Measurements from ENCODE around the gene DCUN1D2. TPM values are rescaled to one million over a fixed set of nuclear protein-coding genes. Genes with fewer than 3 reads are reported as not detected.
A peak's percentile ranks its signal among the peaks of the same experiment; 100 is the strongest.

The DCUN1D2 gene
- total and polyA plus RNA-seq, 5 donors = 91.6 to 160 (median 136) TPM

DNA sequence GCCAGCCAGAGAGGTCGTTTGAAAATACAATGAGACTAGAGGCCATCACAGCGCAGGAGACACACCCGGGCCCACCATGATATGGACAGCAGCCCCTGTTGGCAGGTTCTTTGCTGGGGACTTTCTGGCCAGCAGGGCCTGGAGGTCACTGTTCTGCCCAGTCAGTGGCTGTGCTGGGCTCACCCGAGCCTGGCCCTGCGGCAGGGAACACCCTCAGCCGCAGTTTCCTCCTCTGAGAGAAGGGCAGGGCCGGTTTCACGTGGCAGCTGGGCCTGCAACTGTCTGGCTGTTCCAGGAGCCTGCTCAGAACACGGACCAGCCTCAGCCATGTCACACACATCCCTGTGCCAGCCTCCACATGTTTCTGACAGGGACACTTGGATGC lies 76.6 kb downstream of the DCUN1D2 start:
- peak in 1 of 3 donors; percentile 75 for DNase-seq
- no peaks in the 10 kb centered on the region for H3K9me3 ChIP-seq (ENCODE audit: control insufficient read depth, low read length)
- no peak overlapping the region for H3K4me3 ChIP-seq (ENCODE audit: low read length)
- peak; percentile 36 to 61 for ATAC-seq
- H3K27ac ChIP-seq (ENCODE audit: low read length) = peak overlapping the region; percentile 78
- H3K27me3 ChIP-seq (ENCODE audit: control insufficient read depth, insufficient read depth) = no peaks in the 10 kb centered on the region
- WGBS = 46% methylated on average over 9 of the region's 9 CpGs
- no peaks in the 10 kb centered on the region for H3K4me1 ChIP-seq (ENCODE audit: control insufficient read depth, insufficient read depth, low read length)
- intact Hi-C loops (cut with DNase I) = no loop called here

DNA sequence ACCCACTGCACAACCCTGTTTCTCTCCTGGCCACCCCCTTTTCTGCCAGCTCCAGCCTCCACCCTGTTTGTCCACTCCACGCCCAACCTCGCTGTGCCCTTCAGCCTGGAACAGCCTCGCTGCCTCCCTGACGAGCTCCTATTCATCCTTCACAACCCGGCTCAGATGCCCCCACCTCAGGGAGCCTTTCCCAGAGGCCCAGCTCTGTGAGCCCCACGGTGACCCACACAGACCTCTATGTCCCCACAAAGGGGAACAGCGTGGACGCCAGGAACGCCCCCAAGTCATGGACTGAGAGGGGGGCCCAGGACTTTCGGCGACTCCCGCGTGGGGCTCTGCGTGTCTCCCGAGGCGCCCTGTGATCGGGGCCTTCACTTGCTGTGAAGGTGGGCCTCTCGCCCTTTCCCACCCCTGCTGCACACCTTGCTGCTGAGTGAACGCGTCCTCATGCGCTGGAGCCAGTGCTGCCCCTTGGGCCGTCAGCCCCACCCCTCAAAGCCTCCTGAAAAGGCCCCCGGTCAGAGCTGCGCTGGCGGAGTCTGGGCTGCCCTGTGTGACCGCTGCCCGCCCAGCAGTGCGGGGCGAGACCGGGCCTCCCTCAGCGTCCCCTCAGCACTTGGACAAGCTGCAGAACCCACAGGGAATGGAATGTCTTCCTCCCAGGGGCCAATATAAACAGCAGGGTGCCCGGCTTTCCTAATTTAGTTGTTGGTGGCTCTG lies 77.2 kb downstream of the DCUN1D2 start:
- 88% methylated on average over 32 of the region's 32 CpGs for WGBS
- no peaks in the 10 kb centered on the region for H3K27me3 ChIP-seq (ENCODE audit: control insufficient read depth, insufficient read depth)
- no peaks in the 10 kb centered on the region for H3K4me1 ChIP-seq (ENCODE audit: control insufficient read depth, insufficient read depth, low read length)
- no peak overlapping the region for H3K4me3 ChIP-seq (ENCODE audit: low read length)
- intact Hi-C loops (cut with DNase I) = no loop called here
- peak; percentile 21 to 48 for ATAC-seq
- peak overlapping the region; percentile 78 for H3K27ac ChIP-seq (ENCODE audit: low read length)
- DNase-seq = peak in 2 of 3 donors; percentile 50 to 65
- no peaks in the 10 kb centered on the region for H3K9me3 ChIP-seq (ENCODE audit: control insufficient read depth, low read length)

DNA sequence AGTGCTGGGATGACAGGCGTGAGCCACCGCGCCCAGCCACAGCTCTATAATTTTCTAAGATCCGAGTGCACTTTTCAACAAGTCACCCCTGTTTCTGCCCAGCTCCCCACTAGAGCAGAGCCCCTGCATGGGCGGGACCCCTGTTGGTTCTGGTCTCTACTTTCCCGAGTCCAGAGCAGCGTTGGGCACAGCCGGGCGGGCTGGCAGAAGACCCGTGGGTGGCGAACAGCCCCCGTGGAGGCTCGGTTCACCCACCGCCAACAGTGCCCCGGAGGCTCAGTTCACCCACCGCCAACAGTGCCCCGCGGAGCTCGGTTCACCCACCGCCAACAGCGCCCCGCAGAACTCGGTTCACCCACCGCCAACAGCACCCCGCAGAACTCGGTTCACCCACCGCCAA lies 78.1 kb downstream of the DCUN1D2 start:
- DNase-seq (no peak), ATAC-seq (no peak)
- Histone ChIP-seq H3K27me3 (ENCODE audit: control insufficient read depth, insufficient read depth) (no peaks in the 10 kb centered on the region), H3K4me3 (ENCODE audit: low read length) (no peak overlapping the region), H3K9me3 (ENCODE audit: control insufficient read depth, low read length) (no peaks in the 10 kb centered on the region), H3K4me1 (ENCODE audit: control insufficient read depth, insufficient read depth, low read length) (no peaks in the 10 kb centered on the region), H3K27ac (ENCODE audit: low read length) (peak overlapping the region; percentile 29)
- intact Hi-C loops (cut with DNase I) = no loop called here
- 97% methylated on average over 27 of the region's 27 CpGs for WGBS

DNA sequence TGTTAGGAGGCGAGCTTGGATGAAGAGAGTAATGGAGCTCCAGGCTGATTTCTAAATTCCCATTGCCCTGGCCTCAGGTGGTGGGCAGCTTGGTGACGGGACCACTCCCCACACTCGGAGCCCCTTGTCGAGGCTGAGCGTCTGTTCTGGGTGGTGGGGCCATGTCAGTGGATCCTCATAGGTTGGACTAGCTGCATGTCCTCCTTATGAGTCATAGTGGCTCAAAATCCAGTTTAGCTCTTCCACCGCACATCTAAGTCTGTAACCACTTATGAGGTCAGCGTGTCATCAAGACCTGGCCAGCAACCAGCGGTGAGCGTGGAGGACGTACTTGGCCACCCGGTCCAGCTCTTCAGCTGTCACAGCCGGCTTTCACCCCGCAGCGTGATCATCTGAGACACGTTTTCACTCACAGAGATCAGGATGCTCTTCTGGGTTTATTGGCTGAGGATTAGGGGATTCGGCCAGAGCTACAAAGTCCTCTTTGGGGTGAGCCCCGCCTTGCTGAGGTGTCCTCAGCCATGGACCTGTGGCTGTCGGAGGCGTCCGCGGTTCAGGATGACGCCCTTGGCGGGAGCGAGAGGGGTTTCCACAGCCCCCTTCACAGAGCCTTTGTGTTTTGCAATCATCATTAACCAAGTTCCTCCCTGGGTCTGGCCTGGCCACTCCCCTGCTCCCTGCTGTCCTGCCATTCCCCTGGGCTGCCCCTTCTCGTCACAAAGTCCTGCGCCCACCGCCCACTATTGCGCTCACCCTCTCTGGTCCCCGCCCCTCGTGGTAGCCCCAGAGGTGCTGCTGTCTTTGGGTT lies 79.1 kb downstream of the DCUN1D2 start:
- Histone ChIP-seq H3K4me1 (ENCODE audit: control insufficient read depth, insufficient read depth, low read length) (no peaks in the 10 kb centered on the region), H3K27me3 (ENCODE audit: control insufficient read depth, insufficient read depth) (no peaks in the 10 kb centered on the region), H3K9me3 (ENCODE audit: control insufficient read depth, low read length) (no peaks in the 10 kb centered on the region), H3K27ac (ENCODE audit: low read length) (peak overlapping the region; percentile 40), H3K4me3 (ENCODE audit: low read length) (no peak overlapping the region)
- ATAC-seq = peak; percentile 41 to 70
- DNase-seq = peak; percentile 65 to 86 (median 84)
- intact Hi-C loops (cut with DNase I) = no loop called here
- WGBS = 70% methylated on average over 30 of the region's 30 CpGs

DNA sequence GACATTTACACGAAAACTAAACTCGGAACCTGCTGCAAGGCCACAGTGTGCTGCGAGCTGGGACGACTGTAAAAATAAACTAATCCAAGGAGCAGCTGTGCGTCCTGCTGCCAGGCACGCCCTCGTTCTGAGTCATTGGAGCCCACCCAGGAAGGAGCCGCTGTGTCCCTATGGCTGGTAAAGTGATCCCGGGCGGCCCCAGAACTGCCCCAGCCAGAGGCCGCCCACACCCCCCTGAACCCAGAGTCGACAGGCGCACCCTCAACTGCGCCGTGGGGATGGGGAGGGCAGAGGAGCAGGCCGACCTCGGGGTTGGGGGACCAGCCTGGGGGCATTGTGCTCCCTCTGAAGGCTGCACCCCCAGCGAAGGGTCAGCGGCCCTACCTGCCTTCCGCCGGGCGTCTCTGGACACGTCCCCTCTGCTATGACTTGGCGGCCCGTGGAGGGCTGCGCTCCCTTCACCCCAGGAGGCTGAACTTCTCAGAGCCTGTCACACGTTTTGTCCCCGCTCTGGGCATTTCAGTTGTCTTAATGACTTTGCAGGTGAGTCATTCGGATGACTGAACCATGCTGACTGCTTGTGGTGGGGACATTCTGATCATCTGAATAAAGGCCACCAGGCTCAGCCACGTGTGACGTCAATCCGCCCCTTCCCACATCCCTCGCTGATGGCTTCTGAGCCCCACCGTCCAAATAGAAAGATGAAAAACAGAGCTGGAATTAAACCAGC lies 79.9 kb downstream of the DCUN1D2 start:
- ATAC-seq (peak in 1 of 2 donors; percentile 28), DNase-seq (peak in 2 of 3 donors; percentile 44 to 68)
- Histone ChIP-seq H3K4me1 (ENCODE audit: control insufficient read depth, insufficient read depth, low read length) (no peaks in the 10 kb centered on the region), H3K27me3 (ENCODE audit: control insufficient read depth, insufficient read depth) (no peaks in the 10 kb centered on the region), H3K4me3 (ENCODE audit: low read length) (no peak overlapping the region), H3K27ac (ENCODE audit: low read length) (peak overlapping the region; percentile 40), H3K9me3 (ENCODE audit: control insufficient read depth, low read length) (no peaks in the 10 kb centered on the region)
- intact Hi-C loops (cut with DNase I) = no loop called here
- 73% methylated on average over 34 of the region's 34 CpGs for WGBS

DNA sequence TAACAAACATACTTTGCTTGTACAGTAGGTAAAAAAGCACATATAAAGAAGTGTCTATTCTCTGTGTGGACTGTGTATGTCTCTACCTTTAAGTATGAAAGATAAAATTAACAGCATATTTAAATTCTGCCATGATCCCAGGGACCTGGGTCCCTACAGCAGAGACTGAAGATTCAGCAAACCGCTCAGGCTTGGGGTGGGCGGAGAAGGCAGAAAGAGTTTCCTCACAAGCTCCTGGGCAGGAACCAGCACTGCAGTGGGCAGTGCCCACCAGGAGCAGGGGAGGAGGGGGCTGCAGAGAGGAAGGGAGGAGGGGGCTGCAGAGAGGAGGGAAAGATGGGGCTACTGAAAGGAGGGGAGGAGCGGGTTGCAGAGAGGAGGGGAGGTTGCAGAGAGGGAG lies 81.9 kb downstream of the DCUN1D2 start:
- Histone ChIP-seq H3K9me3 (ENCODE audit: control insufficient read depth, low read length) (no peaks in the 10 kb centered on the region), H3K4me3 (ENCODE audit: low read length) (no peak overlapping the region), H3K4me1 (ENCODE audit: control insufficient read depth, insufficient read depth, low read length) (no peaks in the 10 kb centered on the region), H3K27me3 (ENCODE audit: control insufficient read depth, insufficient read depth) (no peaks in the 10 kb centered on the region), H3K27ac (ENCODE audit: low read length) (no peak overlapping the region)
- intact Hi-C loops (cut with DNase I) = no loop called here
- 67% methylated on average over 3 of the region's 3 CpGs for WGBS
- DNase-seq (no peak), ATAC-seq (no peak)

DNA sequence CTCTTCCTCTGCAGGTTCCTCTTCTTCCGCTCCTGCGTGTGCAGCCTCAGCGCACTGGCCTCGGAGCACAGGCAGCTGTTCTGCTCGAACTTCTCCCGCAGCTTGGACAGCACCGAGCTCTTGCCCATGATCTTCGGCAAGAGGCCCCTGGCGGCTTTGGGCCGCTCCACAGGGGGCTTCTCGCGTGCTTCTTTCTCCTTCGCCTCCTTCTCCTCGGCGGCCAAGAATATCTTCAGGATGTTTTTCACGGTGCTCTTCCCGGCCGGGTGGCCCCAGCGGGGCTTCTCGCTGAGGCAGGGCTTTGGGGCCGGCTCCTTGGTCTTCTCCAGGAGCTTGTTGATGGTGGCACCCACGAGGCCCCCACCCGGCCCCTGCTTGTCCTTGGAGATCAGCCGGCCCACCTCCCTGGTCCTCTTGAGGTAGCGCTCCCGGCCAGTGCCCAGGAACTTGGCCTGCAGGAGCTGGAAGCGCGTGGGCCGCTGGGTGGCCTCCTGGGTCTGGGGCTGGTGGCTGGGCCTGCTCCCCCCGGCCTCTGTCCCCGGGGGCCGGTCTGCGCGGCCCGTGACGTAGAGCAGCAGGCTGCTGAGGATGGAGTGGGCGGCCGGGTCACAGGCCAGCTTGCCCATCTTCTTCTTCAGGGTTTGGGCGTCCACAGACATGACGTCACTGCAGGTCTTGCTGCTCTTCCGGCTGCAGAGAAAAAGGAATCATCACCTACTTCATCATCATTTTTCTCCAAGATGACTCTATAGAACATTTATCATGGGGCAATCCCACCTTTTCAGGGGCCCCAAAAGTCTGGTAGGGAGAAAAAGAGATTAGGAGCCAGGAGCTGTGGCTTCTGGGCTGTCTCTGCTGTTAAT lies 82.7 kb downstream of the DCUN1D2 start:
- peak in 1 of 3 donors; percentile 54 for DNase-seq
- WGBS = 73% methylated on average over 41 of the region's 41 CpGs

DNA sequence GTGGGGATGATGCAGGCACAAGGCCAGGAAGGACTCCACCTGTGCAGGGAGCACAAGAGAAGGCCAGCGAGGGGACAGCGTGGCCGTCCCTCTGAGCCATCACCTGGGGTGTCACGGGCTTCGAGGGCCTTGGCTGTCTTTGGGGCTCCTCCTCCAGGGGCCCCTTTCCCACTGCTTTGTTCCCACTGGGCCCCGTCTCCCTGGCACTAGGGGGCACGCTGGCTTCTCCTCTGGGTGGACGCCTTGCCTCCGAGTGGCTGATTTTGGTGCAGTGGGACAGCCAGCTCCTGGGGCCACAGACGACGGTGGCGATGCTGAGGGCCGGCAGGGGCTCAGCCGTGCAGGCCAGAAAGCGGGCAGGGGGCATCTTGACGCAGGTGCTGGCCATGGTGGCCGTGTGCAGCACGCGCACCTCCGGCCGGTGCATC lies 83.4 kb downstream of the DCUN1D2 start:
- Histone ChIP-seq H3K4me3 (ENCODE audit: low read length) (no peak overlapping the region), H3K9me3 (ENCODE audit: control insufficient read depth, low read length) (no peaks in the 10 kb centered on the region), H3K27ac (ENCODE audit: low read length) (no peak overlapping the region), H3K27me3 (ENCODE audit: control insufficient read depth, insufficient read depth) (no peaks in the 10 kb centered on the region), H3K4me1 (ENCODE audit: control insufficient read depth, insufficient read depth, low read length) (no peaks in the 10 kb centered on the region)
- intact Hi-C loops (cut with DNase I) = no loop called here
- no peak for DNase-seq
- WGBS = 85% methylated on average over 21 of the region's 21 CpGs
- ATAC-seq = no peak

More for the DNA sequence above, 82.7 kb downstream of the DCUN1D2 start:
- intact Hi-C loops (cut with DNase I) = no loop called here
- no peak for ATAC-seq
- Histone ChIP-seq H3K4me1 (ENCODE audit: control insufficient read depth, insufficient read depth, low read length) (no peaks in the 10 kb centered on the region), H3K9me3 (ENCODE audit: control insufficient read depth, low read length) (no peaks in the 10 kb centered on the region), H3K4me3 (ENCODE audit: low read length) (no peak overlapping the region), H3K27ac (ENCODE audit: low read length) (peak overlapping the region; percentile 19), H3K27me3 (ENCODE audit: control insufficient read depth, insufficient read depth) (no peaks in the 10 kb centered on the region)

DNA sequence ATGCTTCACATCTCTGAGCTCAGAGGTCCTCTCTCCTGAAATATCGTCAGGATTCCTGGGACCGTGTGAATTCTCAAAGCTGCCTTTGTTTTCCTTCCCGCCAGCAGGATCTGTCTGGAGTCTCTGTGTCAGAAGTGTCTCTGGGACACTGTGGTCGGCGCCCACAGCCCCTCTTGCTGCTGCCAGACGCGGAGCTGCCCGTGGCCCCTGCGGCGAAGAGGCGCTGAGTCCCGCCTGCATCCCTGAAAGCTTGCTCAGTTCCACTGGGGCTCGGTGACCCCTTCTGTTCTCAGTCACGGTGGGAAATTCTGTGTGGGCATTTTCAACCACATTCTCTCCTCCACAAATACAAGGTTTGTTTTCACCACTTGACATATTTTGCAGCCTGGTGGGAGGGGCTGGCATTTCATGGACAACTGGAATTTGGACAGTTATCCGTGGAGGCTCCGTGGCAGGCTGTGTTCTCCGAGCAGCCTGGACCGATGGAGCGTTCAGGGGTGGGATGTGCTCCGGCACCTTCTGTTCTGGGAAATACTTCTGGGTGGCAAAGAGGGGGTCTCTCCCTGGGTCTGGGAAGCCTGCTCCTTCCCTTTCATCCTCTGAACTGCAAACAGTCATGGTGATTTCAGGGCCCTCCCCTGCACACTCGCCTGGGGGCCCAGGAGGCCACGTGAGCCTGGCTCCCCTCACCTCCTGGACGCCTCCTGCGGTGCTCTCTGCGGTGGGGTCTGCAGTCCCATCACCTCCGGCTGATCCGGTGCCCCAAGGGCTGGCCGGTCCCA lies 84.0 kb downstream of the DCUN1D2 start:
- no peaks in the 10 kb centered on the region for H3K4me1 ChIP-seq (ENCODE audit: control insufficient read depth, insufficient read depth, low read length)
- H3K27me3 ChIP-seq (ENCODE audit: control insufficient read depth, insufficient read depth) = no peaks in the 10 kb centered on the region
- H3K9me3 ChIP-seq (ENCODE audit: control insufficient read depth, low read length) = no peaks in the 10 kb centered on the region
- WGBS = 64% methylated on average over 28 of the region's 28 CpGs
- ATAC-seq (no peak), DNase-seq (no peak)
- no peak overlapping the region for H3K27ac ChIP-seq (ENCODE audit: low read length)
- H3K4me3 ChIP-seq (ENCODE audit: low read length) = no peak overlapping the region
- intact Hi-C loops (cut with DNase I) = no loop called here
